OCI-M1 (cell line): ENCODE data around the gene NUMA1.

Source experiments
- DNase-seq: peaks from one replicate; lab custom pipeline; 2025; lab: John Stamatoyannopoulos, UW

Gene NUMA1

DNA sequence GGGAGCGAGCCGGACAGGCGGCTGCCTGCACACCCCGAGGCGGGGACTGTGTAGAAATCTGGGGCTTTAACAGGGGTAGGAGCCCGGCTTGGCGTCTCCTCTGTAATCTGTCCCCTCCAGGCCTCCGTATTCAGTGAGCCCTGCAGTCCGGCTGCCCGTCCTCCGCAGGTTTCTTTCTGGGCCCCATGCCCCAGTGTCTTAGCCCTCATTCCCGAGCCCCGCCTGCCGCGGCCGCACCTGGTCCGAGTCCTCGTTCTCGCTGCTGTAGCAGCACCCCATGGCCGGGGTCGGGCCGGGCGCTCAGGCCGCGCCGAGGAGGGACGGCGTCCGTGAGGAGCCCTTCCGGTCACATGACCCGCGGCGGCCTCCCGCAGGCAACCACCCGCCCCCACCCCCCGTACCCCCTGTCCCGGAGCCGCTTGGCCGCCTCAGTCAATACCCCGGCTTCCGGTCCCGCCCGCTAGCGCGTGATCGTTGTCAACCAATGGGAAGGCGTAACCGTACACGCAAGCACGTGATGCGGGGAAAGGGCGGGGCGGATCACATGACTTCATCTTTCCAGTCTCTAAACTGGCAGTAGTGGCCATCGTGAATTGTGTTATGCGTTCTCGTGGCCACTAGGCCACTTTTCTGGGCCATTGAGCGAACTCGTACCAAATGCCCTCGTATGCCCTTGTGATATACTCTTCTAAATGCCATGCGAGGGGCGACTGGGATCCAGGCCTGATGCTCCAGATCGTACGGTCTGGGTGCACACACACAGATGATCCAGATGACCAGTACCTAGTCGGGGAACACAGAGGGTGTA, 22.8 kb upstream of the NUMA1 start, which contains the start of gene LAMTOR1:
TSS of gene LAMTOR1 (minus strand) at position 352 of the 808 bp plus-strand sequence. CDS start at position 279, 73 bp downstream.
- peak; percentile 100 for DNase-seq

DNA sequence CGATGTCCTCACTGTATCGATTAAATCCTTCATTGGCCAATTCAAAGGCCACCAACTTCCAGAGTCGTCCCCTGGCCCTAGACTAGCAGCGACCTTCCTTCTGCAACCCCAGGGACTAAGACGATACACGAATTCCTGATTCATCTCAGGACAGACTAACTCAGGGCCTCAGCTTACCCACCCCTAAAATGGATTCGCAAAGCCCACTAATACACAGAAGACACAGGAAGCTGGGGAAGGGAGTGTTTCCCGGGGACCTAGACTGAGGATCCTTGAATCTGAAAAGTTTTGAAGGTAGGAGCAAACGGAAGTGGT, 22.2 kb upstream of the NUMA1 start:
- no peak for DNase-seq

DNA sequence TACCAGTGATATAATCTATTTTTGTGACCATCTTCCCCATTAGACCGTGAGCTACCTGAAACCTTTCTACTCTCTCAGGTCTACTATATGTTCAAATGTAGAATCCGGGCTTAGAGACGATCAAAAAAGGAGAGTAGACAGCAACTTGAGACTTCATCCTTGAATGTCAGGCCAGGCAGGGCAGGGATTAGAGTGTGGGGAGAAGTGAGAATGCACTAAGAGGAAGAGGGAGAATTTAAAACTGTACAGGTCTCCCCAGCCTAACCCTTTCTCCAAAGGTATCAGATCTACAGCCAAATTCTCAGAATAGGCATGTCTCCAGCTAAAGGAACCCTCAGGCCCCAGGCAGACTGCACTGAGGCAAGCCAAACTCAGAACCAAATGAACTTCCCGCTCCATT, 21.8 kb upstream of the NUMA1 start:
- DNase-seq: peak; percentile 78

DNA sequence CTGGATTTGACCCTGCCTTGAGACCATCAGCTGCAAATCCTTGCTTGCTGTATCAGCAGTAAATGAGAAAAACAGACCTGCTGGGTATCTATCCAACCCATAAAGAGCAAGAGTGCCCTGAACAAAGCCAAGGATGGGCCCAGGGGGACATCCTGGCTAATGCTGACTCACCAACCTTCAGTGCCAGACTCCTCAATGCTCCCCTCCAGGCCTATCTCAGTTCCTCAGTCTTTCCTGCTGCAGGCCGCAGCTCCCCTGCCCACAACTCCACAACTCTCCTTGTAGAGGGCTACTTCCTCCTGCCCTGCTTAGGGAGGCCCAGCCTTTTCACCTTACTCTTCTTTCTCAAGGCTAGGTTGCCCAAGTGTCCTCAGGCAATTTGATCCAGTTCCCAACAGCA, 20.1 kb upstream of the NUMA1 start:
- peak; percentile 95 for DNase-seq

DNA sequence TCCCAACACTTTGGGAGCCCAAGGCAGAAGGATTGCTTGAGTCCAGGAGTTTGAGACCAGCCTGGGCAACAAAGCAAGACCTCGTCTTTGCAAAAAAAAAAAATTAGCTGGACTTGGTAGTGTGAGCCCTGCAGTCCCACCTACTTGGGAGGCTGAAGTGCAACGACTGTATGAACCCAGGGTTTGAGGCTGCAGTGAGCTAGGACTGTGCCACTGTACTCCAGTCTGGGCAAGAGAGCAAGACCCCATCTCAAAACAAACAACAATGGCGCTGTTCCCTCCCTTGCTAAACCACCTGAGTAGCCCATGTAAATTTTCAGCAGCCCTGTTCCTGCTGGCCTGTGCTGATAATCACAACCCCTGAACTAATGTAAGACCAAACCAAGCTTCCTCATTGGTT, 19.7 kb upstream of the NUMA1 start:
- no peak for DNase-seq

DNA sequence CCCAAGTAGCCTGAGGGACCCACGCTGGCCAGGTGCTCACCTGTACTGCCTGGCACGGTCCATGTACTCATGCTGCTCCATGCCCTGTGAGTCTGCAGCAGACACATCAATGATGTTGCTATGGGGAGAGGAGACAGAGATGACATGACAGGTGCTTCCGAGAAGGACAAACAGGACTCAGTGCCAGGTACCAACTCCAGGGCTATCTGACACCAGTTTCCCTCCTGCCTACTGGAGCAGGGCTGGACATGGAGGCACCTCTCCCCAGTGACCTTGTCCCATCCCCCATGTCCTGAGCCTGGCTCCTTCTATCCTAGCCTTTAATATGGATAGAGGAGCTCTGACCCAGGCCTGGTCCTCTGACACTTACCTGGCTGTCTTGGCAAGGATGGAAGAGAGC, 18.4 kb upstream of the NUMA1 start:
- no peak for DNase-seq

DNA sequence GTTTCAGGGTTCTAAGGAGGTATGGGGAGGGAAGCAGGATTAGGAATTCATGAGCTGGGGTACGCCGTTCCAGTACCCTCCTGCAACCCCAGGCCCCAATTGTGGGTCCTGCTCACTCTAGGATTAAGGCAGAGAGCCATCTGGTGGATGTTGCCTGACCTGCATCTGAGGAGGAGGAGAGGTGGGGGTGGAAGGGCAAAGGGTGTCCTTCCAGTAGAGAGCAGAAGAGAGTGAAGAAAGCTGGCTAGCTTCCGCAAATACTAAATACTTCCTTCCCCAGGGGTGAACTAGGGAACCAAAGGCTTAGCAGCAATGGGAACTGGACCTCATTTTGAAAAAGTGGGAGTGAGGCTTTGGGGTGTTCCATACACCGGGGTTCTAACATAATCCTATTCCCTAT, 10.9 kb upstream of the NUMA1 start:
- peak; percentile 99 for DNase-seq

DNA sequence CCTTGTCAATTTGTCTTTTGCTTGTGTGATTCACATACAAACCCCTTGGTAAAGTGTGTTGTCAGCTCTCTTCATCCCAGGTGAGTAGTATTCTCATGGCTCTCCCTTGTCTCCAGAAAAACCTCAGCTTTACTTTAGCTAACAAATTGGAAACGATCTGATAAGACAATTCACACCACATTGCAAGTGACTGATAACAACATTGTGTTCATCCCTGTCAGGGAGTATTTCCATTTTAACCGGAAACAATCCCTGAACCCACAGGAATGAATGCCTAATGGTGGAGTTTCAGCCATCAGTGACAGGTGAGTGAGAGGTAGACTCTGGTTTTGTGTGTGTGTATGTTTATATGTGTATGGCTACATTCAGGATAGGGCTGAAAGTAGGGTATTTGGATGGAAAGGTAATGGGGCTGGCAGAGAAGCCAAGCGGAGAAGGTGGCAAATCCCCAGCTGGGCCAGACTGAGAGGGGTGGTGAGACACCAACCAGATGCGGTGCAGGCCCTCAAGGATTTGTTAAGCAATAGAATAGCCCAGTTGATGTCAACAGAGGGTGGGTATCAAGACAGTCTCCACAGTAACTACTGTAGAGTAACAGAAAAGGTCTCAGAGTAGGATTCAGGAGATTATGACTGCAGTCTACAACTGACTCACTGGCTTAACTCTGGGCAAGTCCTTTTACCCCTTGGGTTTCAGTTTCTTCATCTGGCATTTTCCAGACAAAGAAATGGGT, 7.9 kb upstream of the NUMA1 start:
- DNase-seq: no peak

DNA sequence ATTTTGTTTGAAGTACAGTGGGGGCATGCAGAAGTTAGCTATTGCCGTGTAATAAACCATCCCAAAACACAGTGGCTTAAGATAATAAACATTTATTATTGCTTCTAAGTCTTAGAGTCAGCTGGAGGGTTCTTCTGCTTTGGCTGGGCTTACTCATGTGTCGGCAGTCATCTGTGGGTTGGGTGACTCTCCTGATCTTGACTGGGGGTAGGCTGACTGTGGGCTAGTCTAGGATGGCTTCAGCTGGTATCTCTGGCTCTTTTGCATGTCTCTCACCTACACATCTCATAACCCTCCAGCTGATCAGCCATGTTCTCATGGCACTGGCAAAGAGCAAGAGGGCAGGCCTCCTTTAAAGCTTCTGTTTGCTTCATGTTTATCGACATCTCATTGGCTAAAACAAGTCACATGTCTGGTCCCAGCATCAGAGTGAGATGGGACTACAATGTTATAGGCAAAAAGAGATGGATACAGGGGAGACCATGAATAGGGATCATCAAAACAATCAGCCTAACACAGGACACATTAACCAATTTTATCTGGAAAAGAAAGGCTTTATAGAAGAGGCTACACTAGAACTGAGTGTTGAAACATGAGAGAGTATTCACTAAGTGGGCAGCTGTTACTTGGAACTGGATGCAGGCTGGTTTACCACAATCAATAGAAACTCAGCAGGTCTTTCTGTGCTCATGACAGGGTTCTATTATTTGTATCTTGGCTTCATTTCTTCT, 5.4 kb upstream of the NUMA1 start:
- no peak for DNase-seq

DNA sequence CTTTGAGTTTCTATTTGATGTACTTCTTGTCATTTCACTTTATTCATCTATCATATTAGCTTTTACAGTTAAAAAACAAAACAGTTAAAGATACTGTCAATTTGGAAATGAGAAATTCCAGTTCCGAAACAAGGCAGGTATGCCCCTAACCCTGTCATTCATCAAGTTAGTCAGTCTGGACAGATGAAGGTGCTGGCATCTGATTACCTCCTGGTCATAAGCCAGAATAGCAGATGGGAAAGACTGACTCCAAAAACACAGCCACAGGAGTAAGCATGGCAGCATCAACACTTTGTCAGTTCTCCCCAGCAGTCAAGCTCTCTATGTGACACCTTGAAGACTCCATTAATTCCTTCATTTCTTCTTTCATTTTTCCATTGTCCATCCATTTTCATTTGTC, 4.6 kb upstream of the NUMA1 start:
- DNase-seq: no peak

DNA sequence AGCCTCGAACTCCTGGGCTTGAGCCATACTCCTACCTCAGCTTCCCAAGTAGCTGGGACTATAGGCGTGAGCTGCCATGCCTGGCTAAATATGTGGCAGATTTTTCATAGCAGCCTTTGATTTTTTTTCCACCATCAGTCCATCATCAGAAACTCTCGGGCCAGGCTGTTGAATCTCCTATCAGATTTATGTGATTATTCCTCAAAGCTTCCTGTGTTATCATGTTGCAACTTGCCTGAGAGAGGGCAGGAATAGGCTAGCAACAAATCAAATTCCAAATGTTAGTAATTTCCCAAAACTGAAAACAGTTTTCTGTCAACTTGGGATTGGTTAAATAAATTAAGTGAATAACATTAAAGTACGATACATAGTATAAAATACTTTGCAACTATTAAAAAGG, 3.7 kb upstream of the NUMA1 start:
- DNase-seq: no peak

DNA sequence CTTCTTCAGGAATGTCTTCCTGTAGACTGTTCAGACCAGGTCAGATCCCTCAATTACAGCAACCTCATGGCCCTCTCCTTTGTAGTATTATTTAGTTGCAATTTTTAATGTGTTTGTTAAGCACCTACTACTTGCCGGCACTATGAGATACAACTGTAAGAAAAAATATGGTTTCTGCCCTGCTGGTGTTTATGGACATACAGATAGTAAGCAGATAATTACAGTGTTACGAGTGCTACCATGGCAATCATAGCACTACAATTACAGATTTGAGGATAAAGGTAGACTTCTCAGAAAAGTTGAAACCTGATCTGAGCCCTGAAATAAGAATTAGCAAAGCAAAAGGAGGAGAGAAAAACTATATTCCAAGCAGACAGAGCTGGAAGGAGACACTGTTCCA, 3.1 kb upstream of the NUMA1 start:
- DNase-seq: no peak

DNA sequence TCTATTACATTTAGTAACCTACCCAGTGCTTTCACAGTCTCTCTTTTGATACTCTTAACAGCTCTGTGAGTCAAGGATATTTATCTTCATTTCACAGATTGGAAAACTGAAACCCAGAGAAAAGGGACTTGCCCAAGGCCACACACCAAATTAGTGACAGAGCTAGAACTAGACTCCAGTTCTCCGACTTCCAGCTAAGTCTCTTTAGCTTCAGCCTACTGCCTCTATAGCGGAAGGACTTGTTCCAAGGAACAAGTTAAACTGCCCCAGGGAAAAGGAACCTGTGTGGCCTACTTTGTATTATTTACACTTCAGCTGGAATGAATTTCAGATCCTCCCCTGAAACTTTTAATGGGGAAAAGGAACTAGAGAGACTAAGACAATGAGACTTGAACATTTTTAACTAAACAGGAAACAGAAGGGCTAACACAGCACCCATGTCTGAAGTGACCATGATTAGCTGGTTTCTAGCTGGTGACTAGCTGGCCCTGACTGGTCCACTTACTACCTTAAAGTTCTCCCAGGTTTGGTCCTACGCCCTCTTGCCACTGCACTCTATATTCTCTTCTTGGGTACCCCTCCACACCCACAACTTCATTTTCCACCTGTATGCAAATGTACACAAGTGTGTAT, 1.6 kb upstream of the NUMA1 start:
- no peak for DNase-seq

DNA sequence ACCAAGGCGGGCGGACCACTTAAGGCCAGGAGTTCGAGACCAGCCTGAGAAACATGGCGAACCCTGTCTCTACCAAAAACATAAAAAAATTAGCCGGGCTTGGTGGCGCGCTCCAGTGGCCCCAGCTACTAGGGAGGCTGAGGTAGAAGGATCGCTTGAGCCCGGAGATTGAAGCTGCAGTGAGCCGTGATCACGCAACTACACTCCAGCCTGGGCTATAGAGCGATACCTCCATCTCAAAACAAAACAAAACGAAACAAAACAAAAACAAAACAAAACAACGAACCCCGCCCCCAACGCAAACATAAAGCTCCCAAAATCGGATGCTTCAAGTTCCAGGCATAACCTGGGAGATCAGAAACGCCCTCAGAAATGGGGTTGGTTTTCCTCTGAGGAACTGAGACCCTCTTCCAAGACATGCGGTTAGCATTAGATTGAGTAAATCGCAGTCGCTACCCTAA, 872 bp upstream of the NUMA1 start:
- DNase-seq: no peak

DNA sequence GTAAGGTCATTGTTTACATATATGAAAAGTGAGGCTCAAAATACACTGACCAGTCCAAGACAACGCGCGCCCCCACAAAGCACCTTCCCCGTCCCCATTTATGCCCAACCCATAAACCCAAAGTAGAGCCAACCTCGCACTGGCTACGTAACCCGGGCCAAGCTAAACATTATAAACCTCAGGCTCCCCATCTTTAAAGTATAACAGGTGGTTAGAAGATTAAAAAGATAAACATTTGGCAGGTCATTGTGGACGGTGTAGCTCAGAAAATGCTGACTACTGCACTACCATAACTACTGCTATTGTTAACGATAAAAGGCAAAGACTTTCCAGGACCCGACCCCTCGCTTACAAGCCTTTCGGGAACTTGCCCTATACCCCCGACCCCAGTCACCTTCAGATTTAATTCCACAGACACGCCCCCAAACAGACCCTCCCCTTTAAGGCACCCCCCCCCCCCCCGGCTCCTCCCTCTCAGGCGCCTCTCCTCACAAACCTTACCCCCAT, 470 bp downstream of the NUMA1 start:
- DNase-seq: no peak

DNA sequence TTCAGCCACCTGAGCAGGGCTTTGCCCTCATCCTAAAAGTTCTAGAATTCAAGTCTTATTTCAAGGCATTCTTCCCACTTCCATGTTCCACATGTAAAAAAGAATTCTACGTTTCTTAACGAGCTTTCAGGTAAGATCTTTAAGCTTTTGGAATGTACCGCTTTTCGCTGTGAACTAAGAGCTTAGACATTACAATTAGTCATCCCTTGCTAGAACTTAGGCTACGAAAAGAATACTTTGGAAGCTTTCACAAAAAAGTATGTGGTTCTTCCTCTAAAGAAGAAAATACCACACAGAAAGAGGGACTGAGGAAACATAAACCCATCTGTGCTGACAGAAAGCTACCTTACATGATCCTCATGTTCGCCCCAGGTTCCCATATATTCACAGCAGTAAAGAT, 1.9 kb downstream of the NUMA1 start:
- DNase-seq: no peak

DNA sequence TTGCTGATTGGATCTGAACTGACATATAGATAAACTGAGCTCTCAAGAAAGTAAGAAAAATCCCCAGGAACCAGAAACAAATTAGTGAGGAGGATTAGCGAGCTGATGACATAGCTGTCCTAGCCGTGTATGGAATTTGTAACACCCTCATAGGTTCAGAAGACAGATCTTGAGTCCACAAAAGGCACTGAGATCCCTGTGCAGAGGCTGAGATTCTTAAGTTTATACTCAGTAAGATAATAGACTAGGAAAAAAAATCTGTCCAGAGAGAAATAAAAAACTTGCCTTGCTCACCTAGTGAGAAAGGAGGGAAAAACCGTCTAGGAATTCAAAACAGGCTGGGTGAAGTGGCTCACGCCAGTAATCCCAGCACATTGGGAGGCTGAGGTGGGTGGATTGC, 4.6 kb downstream of the NUMA1 start:
- no peak for DNase-seq

DNA sequence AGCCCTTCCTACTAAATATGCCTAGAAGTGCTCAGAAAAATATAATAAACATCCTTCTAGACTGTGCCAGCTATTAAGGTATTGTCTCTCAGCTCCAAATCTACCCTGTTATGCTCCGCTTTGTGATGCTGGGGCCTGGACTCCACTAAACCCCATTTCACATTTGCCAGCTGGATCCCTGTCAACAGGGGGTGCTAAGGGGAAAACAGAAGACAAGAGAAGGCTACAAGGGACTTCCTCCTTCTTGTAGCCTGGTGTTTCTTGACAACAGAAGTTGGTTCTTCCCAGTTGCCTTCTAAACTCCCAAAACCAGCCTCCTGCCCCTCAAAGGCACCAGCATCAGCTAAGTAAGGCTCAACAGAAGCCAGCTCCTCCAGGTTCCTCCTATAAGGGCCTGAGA, 5.2 kb downstream of the NUMA1 start:
- DNase-seq: peak; percentile 96

DNA sequence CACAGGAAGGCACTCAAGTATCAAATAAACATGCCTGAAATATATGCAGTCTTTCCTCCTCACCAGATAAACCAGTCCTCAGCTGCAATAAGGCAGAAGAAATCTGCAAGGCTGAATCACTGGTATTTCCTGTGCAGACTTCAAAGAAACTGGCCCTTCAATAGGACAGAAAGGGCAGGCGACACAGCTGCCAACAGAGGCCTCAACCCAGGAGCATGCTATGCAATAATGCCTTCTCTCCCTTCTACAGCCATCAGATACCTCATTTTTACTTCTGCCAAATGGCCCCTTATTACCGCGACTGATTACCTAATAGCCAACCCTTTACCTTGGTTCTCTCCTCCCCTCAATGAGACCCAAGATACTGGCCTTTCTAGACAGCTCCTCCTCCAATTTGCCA, 8.0 kb downstream of the NUMA1 start:
- DNase-seq: no peak

DNA sequence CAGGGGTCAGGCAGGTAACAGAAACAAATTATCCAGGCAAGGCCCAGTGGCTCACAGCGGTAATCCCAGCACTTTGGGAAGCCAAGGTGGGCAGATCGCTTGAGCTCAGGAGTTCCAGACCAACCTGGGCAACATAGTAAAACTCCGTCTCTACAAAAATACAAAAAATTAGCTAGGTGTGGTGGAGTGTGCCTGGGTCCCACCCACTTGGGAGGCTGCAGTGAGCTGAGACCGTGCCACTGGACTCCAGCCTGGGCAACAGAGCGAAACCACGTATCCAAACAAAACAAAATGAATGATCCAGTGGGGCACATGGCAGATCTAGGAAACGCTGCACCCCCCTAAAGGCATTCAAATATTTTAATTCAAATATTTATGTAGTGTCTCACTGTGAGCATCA, 9.9 kb downstream of the NUMA1 start:
- no peak for DNase-seq

DNA sequence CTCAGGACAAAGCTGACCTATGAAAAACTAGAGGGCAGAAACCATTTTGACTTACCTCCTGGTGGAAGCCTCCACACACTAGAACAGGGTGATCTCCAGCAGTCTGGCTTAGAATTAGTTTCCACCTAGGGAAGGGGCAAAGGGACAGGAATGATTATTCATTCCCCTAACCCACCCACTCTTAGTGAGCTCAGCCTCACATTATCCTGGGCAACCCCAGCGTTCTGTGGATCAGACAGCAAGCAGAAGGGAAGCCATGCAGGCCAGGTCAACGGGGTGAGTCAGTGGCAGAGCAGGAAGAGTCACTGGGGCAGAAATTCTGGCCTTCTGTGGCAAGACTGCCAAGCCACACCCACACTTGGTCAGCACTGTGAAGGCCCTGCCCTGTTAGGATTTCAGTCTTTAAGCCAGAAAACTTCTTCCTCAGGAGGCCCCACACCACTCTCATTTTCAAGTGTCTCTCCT, 10.5 kb downstream of the NUMA1 start:
- DNase-seq: peak; percentile 98

DNA sequence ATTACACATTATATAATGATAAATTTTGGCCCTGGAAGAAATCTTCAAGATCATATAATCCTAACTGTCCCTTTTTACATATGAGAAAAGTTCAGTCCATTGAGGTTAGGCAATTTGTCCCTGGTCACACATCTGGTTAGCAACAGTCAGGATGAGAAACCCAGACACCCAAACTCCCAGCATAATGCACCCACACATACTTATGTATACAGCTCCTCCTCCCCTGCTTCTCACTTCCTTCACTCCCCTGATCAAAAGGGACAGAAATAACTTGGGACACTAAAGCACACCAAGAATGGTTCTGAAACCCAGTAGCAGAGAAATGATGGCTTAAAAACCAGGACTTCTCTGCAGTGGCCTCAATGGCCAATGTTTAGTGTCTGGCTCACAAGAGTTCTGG, 11.1 kb downstream of the NUMA1 start:
- DNase-seq: no peak
